Measurements from ENCODE around the gene ASCC2. TPM values are rescaled to one million over a fixed set of nuclear protein-coding genes. Genes with fewer than 3 reads are reported as not detected.

ASCC2 gene
- total RNA-seq, 2 experiments from 2014 or later, result 55.3 to 58.5 TPM

DNA sequence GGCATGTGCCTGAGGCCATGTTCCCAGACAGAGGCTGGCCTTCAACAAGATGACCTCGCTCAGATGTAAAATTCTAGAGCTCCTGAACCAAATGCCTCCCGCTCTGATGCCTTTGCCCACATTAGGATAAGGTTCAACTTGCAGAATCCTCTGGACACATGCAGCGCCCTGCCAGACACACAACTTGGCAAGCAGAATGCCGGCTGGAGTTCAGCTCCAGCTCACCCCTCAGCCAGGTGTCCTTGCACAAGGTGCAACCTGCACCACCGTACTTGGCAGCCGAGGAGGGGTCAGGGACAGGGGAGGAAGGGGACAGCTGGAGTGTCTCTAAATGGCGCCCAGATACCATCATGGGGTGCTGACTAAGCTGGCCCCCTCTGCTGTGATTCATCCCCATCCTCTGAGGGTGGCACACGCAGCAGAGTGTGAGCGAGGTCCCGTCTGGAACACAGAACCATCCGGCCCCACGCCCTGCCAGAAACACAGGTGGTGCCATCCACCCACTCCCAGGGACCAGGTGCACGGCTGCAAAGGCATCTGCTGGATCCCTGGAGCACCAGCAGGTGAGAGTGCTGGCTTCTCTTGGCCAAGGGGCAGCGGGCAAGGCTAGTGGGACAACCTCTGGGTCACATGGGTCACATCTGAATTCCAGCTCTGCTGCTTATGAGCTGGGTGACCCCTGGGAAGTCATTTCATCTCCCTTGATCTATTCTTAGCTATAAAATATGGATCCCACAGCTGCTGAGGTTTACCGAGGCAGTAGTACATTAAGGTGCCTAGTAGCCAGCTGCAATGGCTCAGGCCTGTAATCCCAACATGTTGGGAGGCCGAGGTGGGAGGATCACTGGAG lies 84.0 kb downstream of the ASCC2 start:
- ChIA-PET POLR2A (interaction anchor here (0.6 to 0.7 kb wide), 2 partner anchors 264 to 508 kb away, joined by 3 read pairs; no protein-coding TSS in a partner anchor), CTCF (no interaction called here)
- peaks cover 2% of the 10 kb centered on the region for H3K36me3 Mint-ChIP-seq (ENCODE audit: low read depth)
- DNase-seq (no peak), ATAC-seq (no peak)
- no peak overlapping the region for H3K4me3 Mint-ChIP-seq
- H3K4me1 Mint-ChIP-seq (ENCODE audit: low read depth), result peaks cover 10% of the 10 kb centered on the region
- no peak overlapping the region for H3K27ac Mint-ChIP-seq
- H3K9me3 Mint-ChIP-seq, result no peaks in the 10 kb centered on the region
- H3K27me3 Mint-ChIP-seq, result no peaks in the 10 kb centered on the region
- intact Hi-C loops (cut with micrococcal nuclease), result no loop called here
- TF ChIP-seq CTCF (IDR thresholded peaks at IDR 0.05), result no peak

DNA sequence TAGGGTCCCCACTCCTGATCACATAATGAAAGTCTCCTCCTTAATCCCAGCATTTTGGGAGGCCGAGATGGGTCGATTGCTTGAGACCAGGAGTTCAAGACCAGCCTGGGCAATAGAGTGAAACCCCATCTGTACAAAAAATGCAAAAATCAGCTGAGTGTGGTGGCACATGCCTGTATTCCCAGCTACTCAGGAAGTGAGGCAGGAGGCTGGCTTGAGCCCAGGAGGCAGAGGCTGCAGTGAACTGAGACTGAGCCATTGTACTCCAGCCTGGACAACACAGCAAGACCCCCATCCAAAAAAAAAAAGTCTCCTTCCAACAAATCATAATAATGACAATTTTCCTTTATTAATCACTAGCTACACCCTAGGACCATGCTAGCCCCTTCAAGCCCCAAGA lies 86.4 kb downstream of the ASCC2 start:
- H3K27ac Mint-ChIP-seq, result no peak overlapping the region
- H3K9me3 Mint-ChIP-seq, result no peaks in the 10 kb centered on the region

GRCh38 chr22:29750559-29751538 lies 87.2 kb downstream of the ASCC2 start:
- no peaks in the 10 kb centered on the region for H3K9me3 Mint-ChIP-seq
- ATAC-seq (peak; percentile 76), DNase-seq (peak; percentile 41)
- TF ChIP-seq CTCF (IDR thresholded peaks at IDR 0.05), result no peak
- H3K4me1 Mint-ChIP-seq (ENCODE audit: low read depth), result peaks cover 10% of the 10 kb centered on the region
- intact Hi-C loops (cut with micrococcal nuclease), result no loop called here
- ChIA-PET POLR2A (no interaction called here), CTCF (interaction anchor here (0.9 to 1.3 kb wide), 2 partner anchors 49 to 255 kb away, joined by 3 to 4 read pairs; no protein-coding TSS in a partner anchor)
- no peaks in the 10 kb centered on the region for H3K27me3 Mint-ChIP-seq
- peak overlapping the region; percentile 81 for H3K27ac Mint-ChIP-seq
- no peak overlapping the region for H3K4me3 Mint-ChIP-seq
- H3K36me3 Mint-ChIP-seq (ENCODE audit: low read depth), result peaks cover 2% of the 10 kb centered on the region

More for the DNA sequence above, 86.4 kb downstream of the ASCC2 start:
- ATAC-seq (no peak), DNase-seq (no peak)
- H3K4me3 Mint-ChIP-seq, result no peak overlapping the region
- POLR2A ChIA-PET, result no interaction called here
- intact Hi-C loops (cut with micrococcal nuclease), result no loop called here
- TF ChIP-seq CTCF (IDR thresholded peaks at IDR 0.05), result no peak
- peaks cover 10% of the 10 kb centered on the region for H3K4me1 Mint-ChIP-seq (ENCODE audit: low read depth)
- CTCF ChIA-PET, result interaction anchor here (1.3 kb wide), 2 partner anchors 126 to 254 kb away, joined by 4 to 8 read pairs; no protein-coding TSS in a partner anchor
- no peaks in the 10 kb centered on the region for H3K27me3 Mint-ChIP-seq
- peaks cover 2% of the 10 kb centered on the region for H3K36me3 Mint-ChIP-seq (ENCODE audit: low read depth)

- ATAC-seq (no peak), DNase-seq (no peak)
- TF ChIP-seq CTCF (IDR thresholded peaks at IDR 0.05), result no peak
- H3K27me3 Mint-ChIP-seq, result no peaks in the 10 kb centered on the region
- peaks cover 6% of the 10 kb centered on the region for H3K36me3 Mint-ChIP-seq (ENCODE audit: low read depth)
- H3K9me3 Mint-ChIP-seq, result no peaks in the 10 kb centered on the region
- H3K27ac Mint-ChIP-seq, result peak overlapping the region; percentile 81
- peaks cover 10% of the 10 kb centered on the region for H3K4me1 Mint-ChIP-seq (ENCODE audit: low read depth)
- ChIA-PET CTCF (interaction anchor here (0.9 kb wide), 1 partner anchor 48 kb away, joined by 3 read pairs; no protein-coding TSS in a partner anchor), POLR2A (no interaction called here)
- H3K4me3 Mint-ChIP-seq, result no peak overlapping the region
- intact Hi-C loops (cut with micrococcal nuclease), result no loop called here
Observed at GRCh38 chr22:29750029-29750428, 88.0 kb downstream of the ASCC2 start.

Data from activated CD8-positive, alpha-beta T cell treated with anti-CD3 and anti-CD28 coated beads for 36 hours (primary cell).